HCT116 (cell line): ENCODE data around the gene RMI2. TPM values are rescaled to one million over a fixed set of nuclear protein-coding genes. Genes with fewer than 3 reads are reported as not detected.

Experiments used
- ATAC-seq: fragments of 200-7000 bp; cut with Tn5 transposase; 2 replicates; pipeline ENCODE4 v1.9.1; 2020; ENCODE audit warnings: mild to moderate bottlenecking, moderate library complexity
- BruUV-seq: library from RNA; stranded (reverse); fragments of 400-500 nt; replicated peaks from 2 replicates; lab custom pipeline; 2021; lab: Mats Ljungman, UMichigan
- CTCF ChIA-PET: fragments of 300-600 bp; sonication (Branson Sonifier 250); formaldehyde crosslinking; loops from one replicate; lab custom pipeline; 2021; ENCODE audit warnings: antibody characterized with exemption; lab: Charles Lee
- POLR2A ChIA-PET: fragments of 300-600, 350-600 bp; sonication (Branson Sonifier 250); formaldehyde crosslinking; loops from one replicate; lab custom pipeline; 2021; ENCODE audit warnings: antibody characterized with exemption; lab: Charles Lee
- RAD21 ChIA-PET, 2 experiments: fragments of 300-600 bp; sonication (Branson Sonifier 250); formaldehyde crosslinking; loops; one replicate each; lab custom pipeline; 2023; ENCODE audit warnings: low total read pairs in 2 of 2; ENCODE audit not compliant: uncharacterized antibody in 2 of 2, unreplicated experiment in 2 of 2, low non-redundant PET in 1 of 2; lab: Charles Lee
- DNase-seq: peaks from one replicate; pipeline ENCODE4 v3.0.0-alpha.2; 2010; ENCODE audit warnings: low read depth, low spot score
- H2AFZ ChIP-seq: fragments of 200-600 bp; shearing (Covaris generic), sonication (generic); 2 replicates; pipeline ENCODE4 v1.6.1; 2017; ENCODE audit warnings: low read depth, mixed run types, mixed read lengths, antibody characterized with exemption, low read length; ENCODE audit not compliant: poor library complexity, severe bottlenecking
- H3K27ac ChIP-seq: 2 replicates; pipeline ENCODE4 v1.5.1; 2012; ENCODE audit warnings: low read depth, low read length
- H3K27me3 ChIP-seq: fragments of 200-600 bp; sonication (generic); 2 replicates; pipeline ENCODE4 v1.6.1; 2016; ENCODE audit warnings: mixed run types, low read length, mixed read lengths; ENCODE audit not compliant: insufficient read depth
- H3K36me3 ChIP-seq, 2 experiments: fragments of 200-500 bp in 1 of 2; fragments of 200-600 bp in 1 of 2; sonication (Bioruptor generic) in 1 of 2; sonication (generic) in 1 of 2; 2 replicates each; pipeline versions ENCODE4 v1.5.1 to v1.6.1; 2014 to 2016; ENCODE audit warnings: low read length in 2 of 2, inconsistent platforms in 1 of 2, mixed read lengths in 1 of 2, mixed run types in 1 of 2; ENCODE audit not compliant: insufficient read depth in 2 of 2, control insufficient read depth in 1 of 2
- H3K4me1 ChIP-seq, 2 experiments: fragments of 200-600 bp in 1 of 2; sonication (generic) in 1 of 2; 2 replicates each; pipeline versions ENCODE4 v1.5.1 to v1.6.1; 2012 to 2017; ENCODE audit warnings: low read length in 2 of 2, inconsistent platforms in 1 of 2, mild to moderate bottlenecking in 1 of 2, mixed read lengths in 1 of 2, mixed run types in 1 of 2, moderate library complexity in 1 of 2; ENCODE audit not compliant: insufficient read depth in 2 of 2, control insufficient read depth in 1 of 2
- H3K4me2 ChIP-seq: fragments of 200-600 bp; sonication (generic); 2 replicates; pipeline ENCODE4 v1.6.1; 2017; ENCODE audit warnings: mixed run types, low read length, mixed read lengths
- H3K4me3 ChIP-seq, 2 experiments: fragments of 200-600 bp in 1 of 2; sonication (generic) in 1 of 2; replicated peaks in 1 of 2; 2 replicates each; pipeline ENCODE4 v1.5.1; 2011 to 2016; ENCODE audit warnings: low read length in 2 of 2, control low read depth in 1 of 2, low read depth in 1 of 2, mild to moderate bottlenecking in 1 of 2, mixed read lengths in 1 of 2, mixed run types in 1 of 2
- H3K79me2 ChIP-seq: fragments of 200-600 bp; sonication (generic); 2 replicates; pipeline ENCODE4 v1.6.1; 2017; ENCODE audit warnings: mild to moderate bottlenecking, mixed run types, low read length, moderate library complexity, mixed read lengths; ENCODE audit not compliant: insufficient read depth
- H3K9ac ChIP-seq: fragments of 200-600 bp; sonication (generic); 2 replicates; pipeline ENCODE4 v1.6.1; 2016; ENCODE audit warnings: low read length, mixed read lengths
- H3K9me2 ChIP-seq: fragments of 200-600 bp; sonication (generic), shearing (Covaris generic); 2 replicates; pipeline ENCODE4 v1.6.1; 2017; ENCODE audit warnings: mixed run types, mild to moderate bottlenecking, moderate library complexity; ENCODE audit not compliant: insufficient read depth
- H3K9me3 ChIP-seq, 2 experiments: fragments of 200-500 bp in 1 of 2; fragments of 200-600 bp in 1 of 2; sonication (Bioruptor generic) in 1 of 2; sonication (generic) in 1 of 2; 2 replicates each; pipeline ENCODE4 v1.6.1; 2014 to 2017; ENCODE audit warnings: low read length in 2 of 2, mixed read lengths in 2 of 2, inconsistent platforms in 1 of 2, low read depth in 1 of 2, mild to moderate bottlenecking in 1 of 2, mixed run types in 1 of 2, moderate library complexity in 1 of 2; ENCODE audit not compliant: control insufficient read depth in 1 of 2, insufficient read depth in 1 of 2
- H4K20me1 ChIP-seq: fragments of 200-600 bp; sonication (generic), shearing (Covaris generic); 2 replicates; pipeline ENCODE4 v1.6.1; 2017; ENCODE audit warnings: mixed run types, mild to moderate bottlenecking, moderate library complexity; ENCODE audit not compliant: insufficient read depth
- CEBPB ChIP-seq: IDR thresholded peaks from 2 replicates; pipeline ENCODE4 v1.6.1; 2012; ENCODE audit warnings: low read depth
- EGR1 ChIP-seq: IDR thresholded peaks from 2 replicates; pipeline ENCODE4 v1.6.1; 2012; ENCODE audit warnings: low read depth
- ELF1 ChIP-seq: IDR thresholded peaks from 2 replicates; pipeline ENCODE4 v1.6.1; 2012; ENCODE audit warnings: low read depth, borderline replicate concordance
- EZH2phosphoT487 ChIP-seq: fragments of 200-600 bp; IDR thresholded peaks from 2 replicates; pipeline ENCODE4 v1.6.1; 2018; ENCODE audit warnings: antibody characterized with exemption, borderline replicate concordance
- FOSL1 ChIP-seq: IDR thresholded peaks from 2 replicates; pipeline ENCODE4 v1.6.1; 2012; ENCODE audit warnings: low read depth
- JUND ChIP-seq: IDR thresholded peaks from 2 replicates; pipeline ENCODE4 v1.6.1; 2012
- POLR2A ChIP-seq: IDR thresholded peaks from 2 replicates; pipeline ENCODE4 v1.7.0; 2011; ENCODE audit warnings: borderline replicate concordance; ENCODE audit not compliant: insufficient read depth, insufficient read length; ENCODE audit errors: extremely low read depth
- TCF7L2 ChIP-seq: IDR thresholded peaks from 2 replicates; pipeline ENCODE4 v1.7.0; 2011; ENCODE audit warnings: borderline replicate concordance, inconsistent platforms; ENCODE audit not compliant: insufficient read depth, insufficient read length; ENCODE audit errors: extremely low read depth
- ZBTB33 ChIP-seq: IDR thresholded peaks from 2 replicates; pipeline ENCODE4 v1.6.1; 2011; ENCODE audit warnings: mild to moderate bottlenecking, low read length, moderate library complexity; ENCODE audit not compliant: insufficient replicate concordance; ENCODE audit errors: extremely low read depth
- intact Hi-C: fragments of 100-400 bp; cut with micrococcal nuclease; formaldehyde crosslinking; loops from 2 replicates; pipeline ENCODE4 v1.10.0; 2022
- total RNA-seq: library from RNA; stranded (reverse); gene quantifications from one replicate; pipeline ENCODE4 v1.2.1, GENCODE V29; 2021; ENCODE audit not compliant: unreplicated experiment

RMI2 gene
- total RNA-seq, 1 experiment from 2014 or later = 19.9 TPM

- no TSS peak for BruUV-seq
- no peak for ATAC-seq
These were observed 38.9 kb upstream of the RMI2 start for GRCh38 chr16:11306381-11306780.

More at GRCh38 chr16:11306381-11306780, 38.9 kb upstream of the RMI2 start:
- no peak overlapping the region for H3K4me2 ChIP-seq
- H3K27ac ChIP-seq = no peak overlapping the region
- H3K4me3 ChIP-seq = no peak overlapping the region
- H3K9me2 ChIP-seq = no peaks in the 10 kb centered on the region
- no peaks in the 10 kb centered on the region for H3K4me1 ChIP-seq
- intact Hi-C loops = no loop called here
- no peaks in the 10 kb centered on the region for H3K9me3 ChIP-seq
- CTCF ChIA-PET = no interaction called here
- RAD21 ChIA-PET = no interaction called here
- H3K79me2 ChIP-seq = no peaks in the 10 kb centered on the region
- H3K36me3 ChIP-seq = no peaks in the 10 kb centered on the region
- no peak overlapping the region for H3K9ac ChIP-seq
- POLR2A ChIA-PET = no interaction called here
- DNase-seq = no peak
- H4K20me1 ChIP-seq = no peaks in the 10 kb centered on the region
- H3K27me3 ChIP-seq = no peaks in the 10 kb centered on the region
- no peak overlapping the region for H2AFZ ChIP-seq
- TF ChIP-seq TCF7L2 (no peak), FOSL1 (no peak), JUND (no peak), ZBTB33 (no peak), EZH2phosphoT487 (no peak), POLR2A (no peak), ELF1 (no peak), EGR1 (no peak), CEBPB (no peak)
